GM06990 (cell line): ENCODE measurements around the gene CLPSL1.

Experiments
- DNase-seq: peaks from one replicate; pipeline ENCODE4 v3.0.0-alpha.2; 2011; ENCODE audit not compliant: insufficient read length; ENCODE audit errors: extremely low read depth
- H3K27me3 ChIP-seq: replicated peaks from 2 replicates; pipeline ENCODE4 v1.6.0; 2011; ENCODE audit warnings: low read length; ENCODE audit not compliant: control insufficient read depth, insufficient read depth
- H3K36me3 ChIP-seq: 2 replicates; pipeline ENCODE4 v1.5.1; 2011; ENCODE audit warnings: low read length; ENCODE audit not compliant: control insufficient read depth, insufficient read depth
- H3K4me3 ChIP-seq: replicated peaks from 2 replicates; pipeline ENCODE4 v1.5.1; 2011; ENCODE audit warnings: low read depth, mild to moderate bottlenecking, control low read depth, low read length
- CTCF ChIP-seq: IDR thresholded peaks from 2 replicates; pipeline ENCODE4 v1.5.1; 2011; ENCODE audit warnings: low read length, control low read depth, mild to moderate bottlenecking, inconsistent platforms; ENCODE audit not compliant: insufficient read depth, poor library complexity, severe bottlenecking

The CLPSL1 gene

DNA sequence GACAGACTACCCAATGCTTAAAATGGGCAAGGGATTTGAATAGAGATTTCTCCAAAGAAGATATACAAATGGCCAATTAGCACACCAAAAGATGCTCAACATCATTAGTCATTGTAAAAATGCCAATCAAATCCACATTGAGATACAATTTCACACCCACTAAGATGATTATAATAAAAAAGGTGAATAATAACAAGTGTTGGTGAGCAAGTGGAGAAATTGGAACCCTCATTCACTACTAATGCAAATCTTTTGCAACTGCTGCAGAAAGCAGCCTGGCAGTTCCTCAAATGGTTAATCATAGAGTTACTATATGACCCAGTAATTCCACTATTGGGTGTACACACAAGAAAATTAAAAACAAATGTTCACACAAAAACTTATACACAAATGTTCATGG, 36.7 kb downstream of the CLPSL1 start:
- no peak for TF ChIP-seq CTCF
- no peaks in the 10 kb centered on the region; the same call in 1 of the 2 replicates for H3K27me3 ChIP-seq
- H3K4me3 ChIP-seq = no peak overlapping the region
- H3K36me3 ChIP-seq = no peaks in the 10 kb centered on the region
- DNase-seq = no peak

DNA sequence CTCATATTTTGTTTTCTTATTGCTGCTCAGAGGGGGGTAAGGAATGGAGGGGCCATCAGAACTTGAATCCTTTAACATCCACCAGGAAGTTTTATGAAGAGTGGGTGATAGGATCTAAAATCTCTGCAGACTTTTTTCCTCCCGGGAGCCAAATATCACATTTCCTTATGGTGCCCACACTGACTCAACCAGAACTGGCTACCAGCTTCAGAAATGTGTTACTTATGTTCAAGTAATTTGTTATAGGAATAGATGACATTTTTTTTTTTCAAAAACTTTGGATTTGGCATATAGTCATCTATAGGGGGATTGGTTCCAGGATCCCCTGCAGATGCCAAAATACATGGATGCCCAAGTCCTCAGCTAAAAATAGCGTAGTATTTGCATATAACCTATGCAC, 42.8 kb downstream of the CLPSL1 start:
- H3K27me3 ChIP-seq = no peaks in the 10 kb centered on the region; the same call in 1 of the 2 replicates
- TF ChIP-seq CTCF = no peak
- H3K36me3 ChIP-seq = no peaks in the 10 kb centered on the region
- DNase-seq = no peak
- no peak overlapping the region for H3K4me3 ChIP-seq

DNA sequence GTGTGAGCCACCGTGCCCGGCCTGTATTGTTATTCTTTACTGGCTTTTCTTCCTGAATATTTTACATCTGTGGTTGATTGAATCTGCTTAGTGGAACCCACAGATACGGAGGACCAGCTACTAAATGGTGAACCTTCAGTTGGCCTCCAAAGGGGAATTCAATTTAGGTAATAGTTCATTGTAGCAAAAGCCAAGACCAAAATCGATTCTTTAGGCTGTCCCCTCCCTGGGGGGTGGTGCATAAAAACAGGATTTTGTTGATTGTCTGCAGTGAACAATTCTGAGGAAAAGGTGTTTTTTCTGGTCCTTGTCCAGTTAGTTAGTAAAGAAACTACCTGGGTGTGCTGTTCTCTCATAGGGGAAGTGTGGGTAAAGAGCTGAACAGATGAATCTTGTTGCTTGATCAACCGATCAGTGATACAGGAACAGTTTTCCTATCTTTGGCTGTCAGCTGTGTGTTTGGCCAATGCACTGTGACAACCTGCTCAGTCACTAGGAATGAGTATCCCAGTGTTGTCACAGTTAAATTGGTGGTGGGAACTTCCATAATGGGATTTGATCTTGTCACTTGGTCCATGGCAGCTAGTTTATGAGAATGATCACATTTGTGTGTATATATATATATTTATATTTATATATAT, 43.9 kb downstream of the CLPSL1 start:
- TF ChIP-seq CTCF = no peak
- Histone ChIP-seq H3K36me3 (no peaks in the 10 kb centered on the region), H3K4me3 (no peak overlapping the region), H3K27me3 (no peaks in the 10 kb centered on the region; the same call in 1 of the 2 replicates)
- DNase-seq = no peak

DNA sequence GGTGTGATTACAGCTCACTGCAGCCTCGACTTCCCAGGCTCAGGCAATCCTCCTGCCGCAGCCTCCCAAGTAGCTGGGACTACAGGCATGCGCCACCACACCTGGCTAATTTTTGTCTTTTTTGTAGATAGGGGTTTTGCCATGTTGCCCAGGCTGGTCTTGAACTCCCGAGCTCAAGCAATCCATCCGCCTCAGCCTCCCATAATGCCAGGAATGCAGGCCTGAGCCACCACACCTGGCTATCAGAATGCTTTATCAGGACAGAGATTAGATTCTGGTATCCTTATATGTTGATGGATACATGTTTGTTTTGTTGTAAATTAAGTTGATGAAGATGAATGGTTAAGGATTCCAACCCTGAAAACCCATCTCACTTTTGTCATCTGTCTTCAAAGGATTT, 48.5 kb downstream of the CLPSL1 start:
- TF ChIP-seq CTCF = no peak
- Histone ChIP-seq H3K27me3 (no peaks in the 10 kb centered on the region), H3K4me3 (no peak overlapping the region), H3K36me3 (no peaks in the 10 kb centered on the region; the same call in 1 of the 2 replicates)
- no peak for DNase-seq

- Histone ChIP-seq H3K4me3 (no peak overlapping the region), H3K36me3 (peaks cover 2% of the 10 kb centered on the region), H3K27me3 (no peaks in the 10 kb centered on the region)
- TF ChIP-seq CTCF = no peak
- DNase-seq = no peak
Observed at GRCh38 chr6:35831257-35832007, 50.6 kb downstream of the CLPSL1 start.

DNA sequence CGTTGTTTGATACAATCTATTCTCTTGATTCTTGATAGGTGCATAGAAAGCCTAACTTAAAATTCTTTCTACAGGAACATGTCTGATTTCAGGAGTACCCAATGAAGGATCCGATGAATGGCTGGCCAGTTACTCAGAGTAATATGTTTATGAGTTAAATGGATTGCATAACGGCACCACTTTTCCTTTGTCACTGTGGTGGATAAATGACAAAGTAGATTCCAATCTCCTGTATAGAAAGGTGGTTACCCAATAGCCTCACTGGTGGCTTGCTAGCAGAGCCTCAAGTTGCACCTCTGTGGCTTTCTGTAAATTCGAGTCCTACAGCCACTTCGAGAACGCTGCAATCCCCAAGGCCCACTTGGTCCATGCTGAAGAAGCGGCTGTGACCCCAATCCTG, 52.7 kb downstream of the CLPSL1 start:
- no peaks in the 10 kb centered on the region for H3K27me3 ChIP-seq
- TF ChIP-seq CTCF = no peak
- no peak overlapping the region for H3K4me3 ChIP-seq
- no peak for DNase-seq
- H3K36me3 ChIP-seq = peaks cover 4% of the 10 kb centered on the region
